Heart left ventricle (tissue), 16 donors: Measurements from ENCODE around the gene ACOT12. TPM values are rescaled to one million over a fixed set of nuclear protein-coding genes. Genes with fewer than 3 reads are reported as not detected.

Source experiments
- ATAC-seq, 4 donors: fragments of 200-7000 bp; cut with Tn5 transposase; one replicate each; pipeline ENCODE4 v1.9.1; 2020 to 2022; ENCODE audit warnings: moderate library complexity in 4 of 4, mild to moderate bottlenecking in 3 of 4, moderate number of reproducible peaks in 1 of 4
- DNase-seq, 5 donors: peaks; one replicate each; pipeline ENCODE4 v3.0.0-alpha.2; 2020
- H3K27ac ChIP-seq, 12 donors: fragments of 200-600 bp; sonication (generic) in 4 of 12; one replicate each; pipeline versions ENCODE4 v1.5.0 to v1.8.0; 2016 to 2022; ENCODE audit warnings: mild to moderate bottlenecking in 2 of 12
- H3K27me3 ChIP-seq, 9 donors: fragments of 200-600 bp; sonication (generic) in 2 of 9; one replicate each; pipeline versions ENCODE4 v1.5.1 to v1.8.0; 2016 to 2022; ENCODE audit warnings: mild to moderate bottlenecking in 3 of 9
- H3K36me3 ChIP-seq, 9 donors: fragments of 200-600 bp; sonication (generic) in 2 of 9; one replicate each; pipeline versions ENCODE4 v1.5.0 to v1.8.0; 2018 to 2022; ENCODE audit warnings: mild to moderate bottlenecking in 2 of 9
- H3K4me1 ChIP-seq, 12 donors: fragments of 200-600 bp; sonication (generic) in 4 of 12; one replicate each; pipeline versions ENCODE4 v1.5.0 to v1.8.0; 2016 to 2022; ENCODE audit warnings: mild to moderate bottlenecking in 3 of 12
- H3K4me3 ChIP-seq, 12 donors: fragments of 200-600 bp; sonication (generic) in 4 of 12; one replicate each; pipeline versions ENCODE4 v1.5.0 to v1.8.0; 2017 to 2022; ENCODE audit warnings: mild to moderate bottlenecking in 9 of 12, moderate library complexity in 4 of 12
- H3K9me3 ChIP-seq, 12 donors: fragments of 200-600 bp; sonication (generic) in 4 of 12; one replicate each; pipeline versions ENCODE4 v1.5.0 to v1.8.0; 2016 to 2022; ENCODE audit warnings: mild to moderate bottlenecking in 1 of 12
- POLR2A ChIP-seq, 2 donors: fragments of 450-650 bp; IDR thresholded peaks; one replicate each; pipeline ENCODE4 v1.6.1; 2017; ENCODE audit warnings: antibody characterized with exemption in 2 of 2, mild to moderate bottlenecking in 2 of 2, moderate library complexity in 2 of 2
- WGBS, 4 donors: extraction: QIAGEN DNeasy Blood & Tissue Kit in 2 of 4; methylation state at CpG; one replicate each; pipeline versions ENCODE4 v1.1.5 to v1.1.7; 2013 to 2018; 5-methylcytosine and 5-hydroxymethylcytosine counted together
- intact Hi-C, 10 donors: fragments of 100-400 bp; cut with DNase I; formaldehyde crosslinking; loops; one replicate each; pipeline versions ENCODE4 v1.11.1 to v1.14.2; 2022
- polyA plus RNA-seq, 2 donors: library from polyadenylated mRNA; stranded (reverse); fragments of 200-250 nt; gene quantifications; one replicate each; pipeline ENCODE4 v1.2.3, GENCODE V29; 2013
- total RNA-seq, 9 donors: library from RNA; depleted of rRNA in 2 of 9; stranded (reverse); fragments of >200 nt in 2 of 9; fragmentation: NEBNext Ultra II Directional in 3 of 9; extraction: Animal tissue kit (Norgen Biotek cat#: 25700) in 3 of 9; gene quantifications; one replicate each; pipeline versions ENCODE4 v1.1.0 to v1.2.4, GENCODE V29; 2016 to 2023
- TF ChIP-seq, protein P1 (sequence below), 12 donors: fragments of 200-600 bp; sonication (generic) in 4 of 12; IDR thresholded peaks; one replicate each; pipeline versions ENCODE4 v1.5.0 to v1.8.0; 2018 to 2022; ENCODE audit warnings: antibody characterized with exemption in 12 of 12, mild to moderate bottlenecking in 5 of 12
- donor health status: ischemic (EF 13 %, LVEDD 7.1; RV severe dilation, severe dysfunction).
- donor health status: healthy with polysubstance abuse.
- donor health status: DM: no; HTN: yes; CAD: no.
- donor health status: DM: no; HTN: no; CAD: no.
- donor health status: ischemic (EF 25% LVEDD 6.9; RV normal size, moderate dysfunction).
- donor health status: ischemic (EF 25% LVEDD 5.7; RV mildly dilated, moderate dysfunction).
- donor health status: healthy.
- donor health status: DM: yes; HTN: yes; CAD: no.
- donor health status: ischemic (EF 35%, LVEDD 5.7; RV mildly dilated, moderate dysfunction).
- donor health status: nonischemic (EF 11% LVEDD 7.7; RV severe dilation, severe dysfunction).
- donor health status: DM: yes; HTN: yes; CAD: no.
- donor health status: PGD.
- donor health status: ischemic (EF 29% LVEDD 5.4; RV normal size, mild dysfunction).
- donor health status: nonischemic (EF 23%, LVEDD 6.1; RV moderate dilation, normal function).

Gene ACOT12
- total and polyA plus RNA-seq, 11 donors = not detected

- peaks cover 0 to 42% (median 8%) of the 10 kb centered on the region in 9 donors for H3K27me3 ChIP-seq
- no peak overlapping the region for H3K27ac ChIP-seq
- no peaks in the 10 kb centered on the region for H3K9me3 ChIP-seq
- H3K4me1 ChIP-seq = peaks cover 0 to 7% (median 0%) of the 10 kb centered on the region in 12 donors
- intact Hi-C loops = no loop called here
- TF ChIP-seq, protein P1, sequence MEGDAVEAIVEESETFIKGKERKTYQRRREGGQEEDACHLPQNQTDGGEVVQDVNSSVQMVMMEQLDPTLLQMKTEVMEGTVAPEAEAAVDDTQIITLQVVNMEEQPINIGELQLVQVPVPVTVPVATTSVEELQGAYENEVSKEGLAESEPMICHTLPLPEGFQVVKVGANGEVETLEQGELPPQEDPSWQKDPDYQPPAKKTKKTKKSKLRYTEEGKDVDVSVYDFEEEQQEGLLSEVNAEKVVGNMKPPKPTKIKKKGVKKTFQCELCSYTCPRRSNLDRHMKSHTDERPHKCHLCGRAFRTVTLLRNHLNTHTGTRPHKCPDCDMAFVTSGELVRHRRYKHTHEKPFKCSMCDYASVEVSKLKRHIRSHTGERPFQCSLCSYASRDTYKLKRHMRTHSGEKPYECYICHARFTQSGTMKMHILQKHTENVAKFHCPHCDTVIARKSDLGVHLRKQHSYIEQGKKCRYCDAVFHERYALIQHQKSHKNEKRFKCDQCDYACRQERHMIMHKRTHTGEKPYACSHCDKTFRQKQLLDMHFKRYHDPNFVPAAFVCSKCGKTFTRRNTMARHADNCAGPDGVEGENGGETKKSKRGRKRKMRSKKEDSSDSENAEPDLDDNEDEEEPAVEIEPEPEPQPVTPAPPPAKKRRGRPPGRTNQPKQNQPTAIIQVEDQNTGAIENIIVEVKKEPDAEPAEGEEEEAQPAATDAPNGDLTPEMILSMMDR (IDR thresholded peaks at IDR 0.05) = no peak
- no peak for TF ChIP-seq POLR2A (IDR thresholded peaks at IDR 0.05)
- no peak for ATAC-seq
- H3K36me3 ChIP-seq = no peaks in the 10 kb centered on the region
- DNase-seq = no peak
- no peak overlapping the region for H3K4me3 ChIP-seq
These were observed 4.9 kb downstream of the ACOT12 start for GRCh38 chr5:81389025-81389424.

DNA sequence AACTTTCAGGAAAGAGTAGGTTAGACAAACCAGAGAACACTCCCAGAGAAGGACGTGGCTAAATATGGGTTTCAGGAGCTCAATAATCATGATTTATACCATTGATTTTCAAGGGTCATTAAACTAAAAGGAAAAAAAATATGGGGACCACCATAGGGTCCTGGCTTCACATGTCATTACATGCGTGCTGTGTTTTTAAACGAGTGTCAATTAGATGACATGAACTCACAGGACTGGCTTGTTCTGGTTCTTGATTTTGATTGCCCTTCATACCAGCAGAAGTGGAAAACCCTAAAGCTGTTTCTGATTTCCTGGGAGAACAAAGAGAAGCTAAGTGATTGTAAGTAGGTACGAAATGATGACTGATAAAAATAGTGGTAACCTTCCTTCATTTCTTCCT, 5.8 kb downstream of the ACOT12 start:
- H3K36me3 ChIP-seq = no peaks in the 10 kb centered on the region
- 78 to 89% (median 88%) methylated on average over 4 of the region's 4 CpGs for WGBS, 4 donors
- peaks cover 0 to 37% (median 3%) of the 10 kb centered on the region in 9 donors for H3K27me3 ChIP-seq
- ATAC-seq = no peak
- H3K9me3 ChIP-seq = no peaks in the 10 kb centered on the region
- intact Hi-C loops = no loop called here
- TF ChIP-seq, protein P1 (IDR thresholded peaks at IDR 0.05) = no peak
- no peak for TF ChIP-seq POLR2A (IDR thresholded peaks at IDR 0.05)
- no peaks in the 10 kb centered on the region for H3K4me1 ChIP-seq
- no peak for DNase-seq
- H3K4me3 ChIP-seq = no peak overlapping the region
- H3K27ac ChIP-seq = no peak overlapping the region

DNA sequence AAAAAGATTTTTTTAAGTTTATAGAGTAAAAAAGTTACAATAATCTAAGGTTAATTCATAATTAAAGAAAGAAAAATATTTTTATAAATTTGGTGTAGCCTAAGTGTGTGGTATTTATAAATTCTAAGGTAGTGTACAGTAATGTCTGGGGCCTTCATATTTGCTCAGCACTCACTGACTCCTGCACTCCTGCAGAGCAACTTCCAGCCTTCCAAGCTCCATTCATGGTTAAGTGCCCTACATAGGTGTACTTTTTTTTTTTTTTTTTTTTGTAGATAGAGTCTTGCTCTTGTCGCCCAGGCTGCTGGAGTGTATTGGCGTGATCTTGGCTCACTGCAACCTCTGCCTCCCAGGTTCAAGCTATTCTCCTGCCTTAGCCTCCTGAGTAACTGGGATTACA, 10.1 kb downstream of the ACOT12 start:
- no peak for DNase-seq
- Histone ChIP-seq H3K27ac (no peak overlapping the region), H3K27me3 (peaks cover 0 to 6% (median 0%) of the 10 kb centered on the region in 9 donors), H3K4me3 (no peak overlapping the region), H3K36me3 (no peaks in the 10 kb centered on the region), H3K9me3 (no peaks in the 10 kb centered on the region), H3K4me1 (no peaks in the 10 kb centered on the region)
- intact Hi-C loops = no loop called here
- TF ChIP-seq, protein P1 (IDR thresholded peaks at IDR 0.05) = no peak
- no peak for TF ChIP-seq POLR2A (IDR thresholded peaks at IDR 0.05)
- no peak for ATAC-seq
- 85 to 89% (median 89%) methylated on average over 2 of the region's 2 CpGs for WGBS, 4 donors

- Histone ChIP-seq H3K36me3 (no peaks in the 10 kb centered on the region), H3K27me3 (peaks cover 0 to 3% (median 0%) of the 10 kb centered on the region in 9 donors), H3K4me3 (no peak overlapping the region), H3K27ac (no peak overlapping the region), H3K4me1 (no peaks in the 10 kb centered on the region), H3K9me3 (no peaks in the 10 kb centered on the region)
- intact Hi-C loops = no loop called here
- ATAC-seq (no peak), DNase-seq (no peak)
- 97 to 98% (median 98%) methylated on average over 2 of the region's 2 CpGs for WGBS, 4 donors
- TF ChIP-seq, protein P1 (IDR thresholded peaks at IDR 0.05) = no peak
- no peak for TF ChIP-seq POLR2A (IDR thresholded peaks at IDR 0.05)
These were observed 22.5 kb downstream of the ACOT12 start for GRCh38 chr5:81371354-81371876.
